ENCODE data around the gene CCDC152. TPM values are rescaled to one million over a fixed set of nuclear protein-coding genes. Genes with fewer than 3 reads are reported as not detected.
A peak's percentile ranks its signal among the peaks of the same experiment; 100 is the strongest.
"Not testable (repeated sequence)": the region's sequence is repeated elsewhere in the genome, so short reads cannot be mapped to it uniquely, and the experiment has no call there.

The CCDC152 gene
- polyA plus RNA-seq, 3 donors from 2014 or later = 1.7 to 3.1 (median 2.5) TPM

GRCh38 chr5:42811591-42812446, 55.2 kb downstream of the CCDC152 start, which contains the start of gene SELENOP:
TSS of gene SELENOP (minus strand) at chr5:42811892. CDS start at chr5:42808353, 3,539 bp downstream.
- Mint-ChIP-seq H3K27ac (no peak within 1 kb of the TSS), H3K4me3 (no peak within 1 kb of the TSS), H3K4me1 (peaks cover 0 to 8% of the 10 kb centered on the region in 2 donors), H3K36me3 (peaks cover 0 to 4% (median 0%) of the 10 kb centered on the region in 3 donors), H3K27me3 (ENCODE audit: low read depth in 3 of 3) (no peaks in the 10 kb centered on the region), H3K9me3 (no peaks in the 10 kb centered on the region)
- no peak for DNase-seq

DNA sequence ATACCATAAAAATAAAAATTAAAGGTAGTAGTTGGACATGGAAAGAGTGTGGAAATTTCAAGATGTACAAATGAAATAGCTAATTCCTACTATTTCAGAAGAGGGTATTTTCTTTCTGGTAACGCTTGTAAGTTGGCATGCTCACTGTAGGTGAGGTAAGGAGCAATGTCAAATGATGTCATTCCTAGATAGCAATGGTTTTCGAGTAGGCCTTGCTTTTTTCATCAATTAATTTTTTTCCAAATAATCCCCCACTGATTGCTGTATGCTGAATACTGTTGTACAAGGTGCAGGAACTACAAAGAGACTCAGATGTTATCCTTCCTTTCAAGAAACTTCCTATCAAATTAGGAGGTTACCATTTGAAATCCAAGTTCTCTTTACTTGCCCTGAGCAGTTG, 56.0 kb downstream of the CCDC152 start:
- H3K27me3 Mint-ChIP-seq (ENCODE audit: low read depth in 3 of 3) = no peaks in the 10 kb centered on the region
- H3K36me3 Mint-ChIP-seq = peaks cover 0 to 4% (median 0%) of the 10 kb centered on the region in 3 donors
- H3K27ac Mint-ChIP-seq = no peak overlapping the region
- no peak overlapping the region for H3K4me3 Mint-ChIP-seq
- H3K4me1 Mint-ChIP-seq = peaks cover 0 to 8% of the 10 kb centered on the region in 2 donors
- H3K9me3 Mint-ChIP-seq = no peaks in the 10 kb centered on the region
- no peak for DNase-seq

- H3K27ac Mint-ChIP-seq = no peak overlapping the region
- no peak for DNase-seq
- H3K4me1 Mint-ChIP-seq = peaks cover 0 to 8% of the 10 kb centered on the region in 2 donors
- H3K27me3 Mint-ChIP-seq (ENCODE audit: low read depth in 3 of 3) = no peaks in the 10 kb centered on the region
- peaks cover 0 to 4% (median 0%) of the 10 kb centered on the region in 3 donors for H3K36me3 Mint-ChIP-seq
- H3K4me3 Mint-ChIP-seq = no peak overlapping the region
- no peaks in the 10 kb centered on the region for H3K9me3 Mint-ChIP-seq
Observed at GRCh38 chr5:42813533-42813932, 56.9 kb downstream of the CCDC152 start.

DNA sequence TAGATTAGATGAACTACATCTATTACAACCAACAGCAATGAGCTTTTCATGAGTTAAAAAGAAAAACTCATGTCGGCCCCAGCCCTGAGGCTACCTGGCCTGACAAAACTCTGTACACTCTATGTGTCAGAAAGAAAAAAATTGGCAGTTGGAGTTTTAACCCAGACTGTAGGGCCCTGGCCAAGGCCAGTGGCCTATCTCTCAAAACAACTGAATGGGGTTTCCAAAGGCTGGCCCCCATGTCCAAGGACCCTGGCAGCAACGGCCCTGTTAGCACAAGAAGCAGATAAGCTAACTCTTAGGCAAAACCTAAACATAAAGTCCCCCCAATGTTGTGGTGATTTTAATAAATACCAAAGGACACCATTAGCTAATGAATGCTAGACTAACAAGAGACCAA, 59.9 kb downstream of the CCDC152 start:
- not testable (repeated sequence) for DNase-seq; H3K36me3 Mint-ChIP-seq; H3K9me3 Mint-ChIP-seq; H3K4me3 Mint-ChIP-seq; H3K27me3 Mint-ChIP-seq (ENCODE audit: low read depth in 3 of 3); H3K4me1 Mint-ChIP-seq; H3K27ac Mint-ChIP-seq

DNA sequence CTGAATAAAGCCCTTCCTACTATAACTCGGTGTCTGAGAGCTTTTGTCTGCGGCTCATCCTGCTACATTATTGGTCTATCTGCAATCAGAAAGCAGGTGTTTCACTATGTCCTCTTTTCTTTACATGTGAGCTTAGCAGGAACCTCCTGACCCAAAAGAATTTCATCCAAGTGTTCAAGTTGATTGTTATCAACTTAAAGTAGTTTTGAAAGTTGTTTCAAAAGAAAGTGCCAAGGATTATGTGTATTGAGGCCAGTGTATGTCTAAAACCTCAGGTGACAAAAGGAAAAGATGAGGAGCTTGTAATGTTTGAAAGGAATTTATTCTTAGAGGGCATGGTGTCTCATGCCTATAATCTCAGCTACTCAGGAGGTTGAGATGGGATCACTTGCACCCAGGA, 63.1 kb downstream of the CCDC152 start:
- Mint-ChIP-seq H3K27ac (no peak overlapping the region), H3K27me3 (ENCODE audit: low read depth in 3 of 3) (peaks cover 0 to 3% (median 0%) of the 10 kb centered on the region in 3 donors), H3K9me3 (no peaks in the 10 kb centered on the region), H3K36me3 (no peaks in the 10 kb centered on the region), H3K4me3 (no peak overlapping the region), H3K4me1 (no peaks in the 10 kb centered on the region)
- DNase-seq = no peak

DNA sequence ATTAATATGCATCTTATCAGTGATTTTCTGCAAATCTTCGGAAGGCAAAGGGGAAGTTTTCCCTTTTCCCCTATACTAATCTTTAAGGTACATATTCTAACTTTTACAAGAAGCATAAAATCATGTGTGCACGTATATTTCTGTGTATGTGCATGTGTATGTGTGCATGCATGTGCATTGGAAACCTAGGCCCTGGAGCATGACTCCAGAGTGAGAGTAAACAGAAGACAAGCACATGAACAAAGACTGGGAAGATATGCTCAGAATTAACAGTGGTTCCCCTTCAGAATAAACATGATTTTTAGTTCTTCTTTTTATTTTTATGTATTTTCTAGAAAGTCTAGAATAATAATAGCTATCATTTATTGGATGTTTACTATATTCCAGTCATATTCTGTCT, 65.9 kb downstream of the CCDC152 start:
- Mint-ChIP-seq H3K9me3 (peaks cover 0 to 1% (median 0%) of the 10 kb centered on the region in 6 donors), H3K36me3 (no peaks in the 10 kb centered on the region), H3K4me3 (no peak overlapping the region), H3K27me3 (ENCODE audit: low read depth in 3 of 3) (peaks cover 0 to 4% (median 2%) of the 10 kb centered on the region in 3 donors), H3K4me1 (no peaks in the 10 kb centered on the region), H3K27ac (no peak overlapping the region)
- no peak for DNase-seq

DNA sequence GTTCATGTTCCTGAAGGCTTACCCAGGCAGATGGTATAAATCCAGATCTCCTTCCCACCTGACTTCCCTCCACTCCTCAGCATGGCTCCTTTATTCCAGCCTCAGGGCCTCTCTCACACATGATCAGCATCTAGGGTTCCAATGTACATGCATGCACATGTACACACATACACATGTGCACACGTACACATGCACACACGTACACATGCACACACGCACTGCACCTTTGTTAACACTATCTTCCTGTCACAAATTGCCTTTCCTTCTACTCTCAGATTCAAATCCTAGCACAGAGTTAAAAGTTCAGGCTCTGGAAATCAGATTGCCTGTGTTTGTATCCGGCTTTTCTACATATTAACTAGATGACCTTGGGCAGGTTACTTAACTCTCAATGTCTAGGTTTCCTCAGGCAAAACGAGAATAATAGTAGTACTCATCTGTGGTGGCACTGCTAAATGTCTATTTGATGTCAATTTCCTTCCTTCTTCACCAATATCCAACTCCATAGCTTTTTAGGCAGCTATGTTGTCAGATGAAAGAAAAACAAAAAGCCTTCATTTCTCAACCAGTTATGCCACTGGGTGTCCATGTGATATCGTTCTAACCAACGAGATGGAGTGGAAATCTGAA, 67.8 kb downstream of the CCDC152 start:
- peaks cover 0 to 2% (median 0%) of the 10 kb centered on the region in 6 donors for H3K9me3 Mint-ChIP-seq
- no peaks in the 10 kb centered on the region for H3K4me1 Mint-ChIP-seq
- H3K4me3 Mint-ChIP-seq = no peak overlapping the region
- DNase-seq = no peak
- peaks cover 2 to 4% (median 3%) of the 10 kb centered on the region in 3 donors for H3K27me3 Mint-ChIP-seq (ENCODE audit: low read depth in 3 of 3)
- no peaks in the 10 kb centered on the region for H3K36me3 Mint-ChIP-seq
- no peak overlapping the region for H3K27ac Mint-ChIP-seq

- peaks cover 2 to 4% (median 3%) of the 10 kb centered on the region in 3 donors for H3K27me3 Mint-ChIP-seq (ENCODE audit: low read depth in 3 of 3)
- DNase-seq = peak in 1 of 3 donors; percentile 0
- H3K9me3 Mint-ChIP-seq = peaks cover 0 to 2% (median 0%) of the 10 kb centered on the region in 6 donors
- no peaks in the 10 kb centered on the region for H3K36me3 Mint-ChIP-seq
- no peak overlapping the region for H3K4me3 Mint-ChIP-seq
- no peaks in the 10 kb centered on the region for H3K4me1 Mint-ChIP-seq
- no peak overlapping the region for H3K27ac Mint-ChIP-seq
Observed at GRCh38 chr5:42825422-42826148, 69.0 kb downstream of the CCDC152 start.

- DNase-seq = no peak
- no peaks in the 10 kb centered on the region for H3K4me1 Mint-ChIP-seq
- no peak overlapping the region for H3K27ac Mint-ChIP-seq
- H3K36me3 Mint-ChIP-seq = no peaks in the 10 kb centered on the region
- no peak overlapping the region for H3K4me3 Mint-ChIP-seq
- peaks cover 0 to 2% (median 0%) of the 10 kb centered on the region in 6 donors for H3K9me3 Mint-ChIP-seq
- peaks cover 2 to 3% (median 3%) of the 10 kb centered on the region in 3 donors for H3K27me3 Mint-ChIP-seq (ENCODE audit: low read depth in 3 of 3)
Observed at GRCh38 chr5:42826757-42827515, 70.3 kb downstream of the CCDC152 start.

DNA sequence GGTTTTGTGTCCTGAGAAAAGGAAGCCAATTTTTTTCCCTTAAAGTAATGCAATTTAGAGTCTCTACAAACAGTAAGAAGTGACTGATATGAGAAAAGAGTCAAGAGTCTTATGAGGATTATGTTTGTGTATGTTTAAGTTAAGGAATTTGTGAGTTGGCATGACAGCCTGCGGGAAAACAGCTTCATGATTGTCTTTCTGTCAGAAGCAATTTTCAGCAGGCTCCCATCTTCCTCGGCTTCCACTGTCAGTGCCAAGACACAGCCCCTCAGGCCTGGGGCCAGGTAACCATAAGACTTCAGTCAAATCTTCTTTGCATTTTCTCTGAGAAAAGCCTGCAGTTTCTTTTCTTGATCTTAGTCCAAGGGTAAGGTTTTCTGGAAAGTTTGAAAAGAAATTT, 72.1 kb downstream of the CCDC152 start:
- Mint-ChIP-seq H3K27ac (no peak overlapping the region), H3K27me3 (ENCODE audit: low read depth in 3 of 3) (peaks cover 2 to 3% (median 3%) of the 10 kb centered on the region in 3 donors), H3K9me3 (peaks cover 0 to 2% (median 0%) of the 10 kb centered on the region in 6 donors), H3K36me3 (no peaks in the 10 kb centered on the region), H3K4me3 (no peak overlapping the region), H3K4me1 (no peaks in the 10 kb centered on the region)
- no peak for DNase-seq

- Mint-ChIP-seq H3K27ac (no peak overlapping the region), H3K36me3 (peaks cover 0 to 5% (median 4%) of the 10 kb centered on the region in 3 donors), H3K4me3 (no peak overlapping the region), H3K9me3 (peaks cover 0 to 2% (median 0%) of the 10 kb centered on the region in 6 donors), H3K27me3 (ENCODE audit: low read depth in 3 of 3) (peaks cover 0 to 3% (median 2%) of the 10 kb centered on the region in 3 donors), H3K4me1 (no peaks in the 10 kb centered on the region)
- no peak for DNase-seq
Observed at GRCh38 chr5:42830924-42831323, 74.3 kb downstream of the CCDC152 start.

- Mint-ChIP-seq H3K27ac (no peak overlapping the region), H3K4me1 (no peaks in the 10 kb centered on the region), H3K9me3 (peaks cover 0 to 2% (median 0%) of the 10 kb centered on the region in 6 donors), H3K27me3 (ENCODE audit: low read depth in 3 of 3) (peaks cover 2 to 3% (median 2%) of the 10 kb centered on the region in 3 donors), H3K4me3 (no peak overlapping the region), H3K36me3 (peaks cover 0 to 5% (median 4%) of the 10 kb centered on the region in 3 donors)
- no peak for DNase-seq
Observed at GRCh38 chr5:42832060-42832459, 75.4 kb downstream of the CCDC152 start.
